GM12878 (cell line): ENCODE results near the gene KIR3DL1. TPM values are rescaled to one million over a fixed set of nuclear protein-coding genes. Genes with fewer than 3 reads are reported as not detected.
A peak's percentile ranks its signal among the peaks of the same experiment; 100 is the strongest.

Experiments
- ATAC-seq: fragments of 200-7000 bp; cut with Tn5 transposase; 3 replicates; pipeline ENCODE4 v1.9.1; 2020; ENCODE audit warnings: mild to moderate bottlenecking, moderate library complexity
- BruUV-seq: library from RNA; stranded (reverse); fragments of 400-500 nt; replicated peaks from 2 replicates; lab custom pipeline; 2021; lab: Mats Ljungman, UMichigan
- CTCF ChIA-PET: fragments of 300-600 bp; sonication (Branson Sonifier 250); formaldehyde crosslinking; extraction: SDS; loops from one replicate; lab custom pipeline; 2021; ENCODE audit warnings: inconsistent platforms; lab: Yijun Ruan, JAX
- POLR2A ChIA-PET: fragments of 350-600 bp; formaldehyde crosslinking; extraction: SDS; loops from one replicate; lab custom pipeline; 2021; ENCODE audit warnings: inconsistent platforms; lab: Charles Lee
- RAD21 ChIA-PET: fragments of 300-600 bp; sonication (Branson Sonifier 250); formaldehyde crosslinking; loops from one replicate; lab custom pipeline; 2023; ENCODE audit warnings: antibody characterized with exemption; ENCODE audit not compliant: unreplicated experiment; lab: Charles Lee
- SMC1A ChIA-PET: fragments of 300-600 bp; sonication (Branson Sonifier 250); formaldehyde crosslinking; loops from one replicate; lab custom pipeline; 2023; ENCODE audit not compliant: unreplicated experiment, uncharacterized antibody; lab: Charles Lee
- DNase-seq: peaks from one replicate; pipeline ENCODE4 v3.0.0-alpha.2; 2011; ENCODE audit warnings: low read depth, low spot score
- FAIRE-seq: peaks from 3 replicates; lab custom pipeline; 2011; peaks lifted over from hg19 to GRCh38; lab: Jason Lieb, UNC
- H2AFZ ChIP-seq: 2 replicates; pipeline ENCODE4 v1.6.0; 2011; ENCODE audit warnings: low read depth, low read length, control low read depth; ENCODE audit not compliant: control insufficient read depth
- H3K27ac ChIP-seq: 2 replicates; pipeline ENCODE4 v1.5.1; 2011; ENCODE audit warnings: control low read depth; ENCODE audit not compliant: control insufficient read depth, insufficient read depth
- H3K27me3 ChIP-seq, 2 experiments: replicated peaks in 1 of 2; 2 replicates each; pipeline versions ENCODE4 v1.6.0 to v1.6.1; 2011; ENCODE audit warnings: low read length in 1 of 2; ENCODE audit not compliant: control insufficient read depth in 2 of 2, insufficient read depth in 2 of 2
- H3K36me3 ChIP-seq, 2 experiments: 2 replicates each; pipeline ENCODE4 v1.5.1; 2011; ENCODE audit warnings: low read length in 1 of 2; ENCODE audit not compliant: control insufficient read depth in 2 of 2, insufficient read depth in 2 of 2
- H3K4me1 ChIP-seq: 2 replicates; pipeline ENCODE4 v1.6.1; 2011; ENCODE audit warnings: mild to moderate bottlenecking, low read length, moderate library complexity, mixed read lengths; ENCODE audit not compliant: control insufficient read depth, insufficient read depth
- H3K4me2 ChIP-seq: 2 replicates; pipeline ENCODE4 v1.6.0; 2011; ENCODE audit warnings: control low read depth; ENCODE audit not compliant: control insufficient read depth, insufficient read depth
- H3K4me3 ChIP-seq: fragments of 200-600 bp; sonication (generic); 2 replicates; pipeline ENCODE4 v1.5.1; 2016
- H3K79me2 ChIP-seq: 2 replicates; pipeline ENCODE4 v1.6.0; 2011; ENCODE audit warnings: low read length; ENCODE audit not compliant: control insufficient read depth, insufficient read depth
- H3K9ac ChIP-seq: 2 replicates; pipeline ENCODE4 v1.8.0; 2011; ENCODE audit warnings: low read length, control low read depth, mixed read lengths; ENCODE audit not compliant: control insufficient read depth, insufficient read depth
- H3K9me3 ChIP-seq: replicated peaks from 3 replicates; pipeline ENCODE4 v1.5.1; 2011; ENCODE audit warnings: mild to moderate bottlenecking, low read length; ENCODE audit not compliant: control insufficient read depth, insufficient read depth
- H4K20me1 ChIP-seq: 2 replicates; pipeline ENCODE4 v1.6.0; 2011; ENCODE audit not compliant: control insufficient read depth, insufficient read depth
- BACH1 ChIP-seq: fragments of 450-650 bp; IDR thresholded peaks from 2 replicates; pipeline ENCODE4 v1.6.1; 2017; ENCODE audit warnings: mild to moderate bottlenecking, borderline replicate concordance
- BHLHE40 ChIP-seq, 2 experiments: fragments of 450-650 bp in 1 of 2; IDR thresholded peaks; 2 replicates each; pipeline ENCODE4 v1.6.1; 2011 to 2017; ENCODE audit warnings: low read depth in 2 of 2, borderline replicate concordance in 1 of 2, improper control_type of control experiment in 1 of 2, low read length in 1 of 2, mild to moderate bottlenecking in 1 of 2
- CREB1 ChIP-seq: IDR thresholded peaks from 2 replicates; pipeline ENCODE4 v1.6.1; 2012; ENCODE audit warnings: low read depth, mild to moderate bottlenecking, inconsistent platforms
- E4F1 ChIP-seq: fragments of 450-650 bp; IDR thresholded peaks from 2 replicates; pipeline ENCODE4 v1.6.1; 2018; ENCODE audit warnings: borderline replicate concordance, mild to moderate bottlenecking; ENCODE audit not compliant: partially characterized antibody
- EGR1 ChIP-seq, 2 experiments: IDR thresholded peaks; 1 replicate in 1 of 2; 2 replicates in 1 of 2; pipeline ENCODE4 v1.6.1; 2011 to 2012; ENCODE audit warnings: low read depth in 2 of 2, low read length in 2 of 2, borderline replicate concordance in 1 of 2, mild to moderate bottlenecking in 1 of 2, moderate library complexity in 1 of 2
- EZH2 ChIP-seq: IDR thresholded peaks from 2 replicates; pipeline ENCODE4 v1.6.1; 2012; ENCODE audit warnings: low read depth, mild to moderate bottlenecking, control low read depth, inconsistent platforms, low read length, borderline replicate concordance; ENCODE audit not compliant: control insufficient read depth
- GABPA ChIP-seq: IDR thresholded peaks from 2 replicates; pipeline ENCODE4 v1.6.1; 2014; ENCODE audit warnings: antibody characterized with exemption, low read depth, mild to moderate bottlenecking, inconsistent platforms
- POLR2A ChIP-seq: IDR thresholded peaks from 2 replicates; pipeline ENCODE4 v1.6.1; 2011; ENCODE audit warnings: low read depth, mild to moderate bottlenecking, low read length
- SIN3A ChIP-seq: IDR thresholded peaks from 2 replicates; pipeline ENCODE4 v1.6.1; 2012; ENCODE audit warnings: low read depth, low read length, improper control_type of control experiment
- TARDBP ChIP-seq: IDR thresholded peaks from 2 replicates; pipeline ENCODE4 v1.6.1; 2016; ENCODE audit warnings: borderline replicate concordance
- ZBED1 ChIP-seq: IDR thresholded peaks from 2 replicates; pipeline ENCODE4 v1.6.1; 2016; ENCODE audit warnings: borderline replicate concordance
- WGBS: methylation state at CpG from one replicate; pipeline ENCODE4 v1.1.6; 2016; ENCODE audit warnings: low lambda C conversion rate; ENCODE audit not compliant: insufficient replicate concordance, insufficient coverage; ENCODE audit errors: missing lambda C conversion rate; 5-methylcytosine and 5-hydroxymethylcytosine counted together
- in situ Hi-C: fragments of 300-500 bp; cut with MboI; formaldehyde crosslinking; loops from 9 replicates; pipeline ENCODE4 v1.14.3; 2018; ENCODE audit warnings: mixed read lengths
- intact Hi-C: fragments of 100-400 bp; cut with micrococcal nuclease; formaldehyde crosslinking; loops from one replicate; pipeline ENCODE4 v1.14.2; 2022; ENCODE audit not compliant: unreplicated experiment
- polyA plus RNA-seq, 11 experiments: library from polyadenylated mRNA; depleted of rRNA in 4 of 11; unstranded in 6 of 11; stranded (reverse) in 5 of 11; fragments of >200 nt; fragmentation: Nextera tagmentation in 4 of 11; fragmentation: Illumina TruSeq in 1 of 11; extraction: Ambion mirVana in 4 of 11; extraction: Trizol in 1 of 11; gene quantifications; 1 replicate in 1 of 11; 2 replicates in 10 of 11; pipeline versions ENCODE4 v1.2.1 to v1.2.3, GENCODE V29; 2011 to 2016; ENCODE audit warnings: inconsistent platforms in 2 of 11, missing spikeins in 2 of 11, low read depth in 1 of 11
- total RNA-seq, 4 experiments: library from RNA; depleted of rRNA in 3 of 4; stranded (reverse); fragments of >200 nt in 3 of 4; fragmentation: Illumina TruSeq in 1 of 4; extraction: Trizol in 1 of 4; gene quantifications; 2 replicates each; pipeline versions ENCODE4 v1.2.1 to v1.2.3, GENCODE V29; 2013 to 2021

The KIR3DL1 gene
- total and polyA plus RNA-seq, 10 of the 15 experiments (the other 5 are each of a cell fraction or from before 2014, with no cell fraction given), result 0.37 TPM; not detected in 9

GRCh38 chr19:54803410-54803809 lies 12.9 kb upstream of the KIR3DL1 start, which contains the start of gene KIR2DL4:
Gene KIR2DL4, plus strand, starts transcription at chr19:54803610. Its CDS starts 42 bp downstream, at chr19:54803652.
- H3K27ac ChIP-seq, result no peak within 1 kb of the TSS
- H2AFZ ChIP-seq, result no peak within 1 kb of the TSS
- no peaks in the 10 kb centered on the region for H4K20me1 ChIP-seq
- intact Hi-C loops (no loop called here), in situ Hi-C loops (no loop called here)
- H3K27me3 ChIP-seq, result no peaks in the 10 kb centered on the region
- SMC1A ChIA-PET, result no interaction called here
- FAIRE-seq, result no peak
- RAD21 ChIA-PET, result no interaction called here
- ATAC-seq, result no peak
- 42% methylated on average over 10 of the region's 10 CpGs for WGBS
- POLR2A ChIA-PET, result no interaction called here
- CTCF ChIA-PET, result no interaction called here
- H3K4me1 ChIP-seq, result no peaks in the 10 kb centered on the region
- no peaks in the 10 kb centered on the region for H3K36me3 ChIP-seq
- no peaks in the 10 kb centered on the region for H3K79me2 ChIP-seq
- no peak within 1 kb of the TSS for H3K4me3 ChIP-seq
- H3K9ac ChIP-seq, result no peak within 1 kb of the TSS
- TF ChIP-seq EZH2 (no peak), BHLHE40 (IDR thresholded peaks at IDR 0.05; ENCODE audit: borderline replicate concordance in 1 of 2, low read depth in 2 of 2, low read length in 1 of 2) (peak in 1 of 2 experiments; percentile 54; a peak in 1 of 4 replicates), POLR2A (no peak), EGR1 (IDR thresholded peaks at IDR 0.05; ENCODE audit: borderline replicate concordance in 1 of 2, low read depth in 2 of 2, low read length in 2 of 2) (no peak)
- no peak within 1 kb of the TSS for H3K4me2 ChIP-seq
- DNase-seq, result no peak
- H3K9me3 ChIP-seq, result no peaks in the 10 kb centered on the region
- BruUV-seq, result no TSS peak

- POLR2A ChIA-PET, result no interaction called here
- 6% methylated on average over 5 of the region's 5 CpGs for WGBS
- SMC1A ChIA-PET, result no interaction called here
- Histone ChIP-seq H3K27me3 (no peaks in the 10 kb centered on the region), H3K36me3 (no peaks in the 10 kb centered on the region), H3K27ac (no peak overlapping the region), H4K20me1 (no peaks in the 10 kb centered on the region), H3K79me2 (no peaks in the 10 kb centered on the region), H2AFZ (no peak overlapping the region), H3K9me3 (no peaks in the 10 kb centered on the region), H3K9ac (no peak overlapping the region), H3K4me2 (no peak overlapping the region), H3K4me1 (no peaks in the 10 kb centered on the region), H3K4me3 (no peak overlapping the region)
- DNase-seq (no peak), FAIRE-seq (no peak), ATAC-seq (no peak)
- CTCF ChIA-PET, result no interaction called here
- in situ Hi-C loops (no loop called here), intact Hi-C loops (no loop called here)
- TF ChIP-seq SIN3A, result no peak
- no peak for TF ChIP-seq E4F1
- no peak for TF ChIP-seq TARDBP
- TF ChIP-seq GABPA, result no peak
- TF ChIP-seq ZBED1, result no peak
- TF ChIP-seq CREB1, result no peak
- no peak for TF ChIP-seq BACH1
- RAD21 ChIA-PET, result no interaction called here
- BruUV-seq, result no TSS peak
These were observed 12.2 kb upstream of the KIR3DL1 start for GRCh38 chr19:54804101-54804500.
